Lung (tissue), 12 donors: ENCODE measurements around the gene KCTD18. TPM values are rescaled to one million over a fixed set of nuclear protein-coding genes. Genes with fewer than 3 reads are reported as not detected.

Source experiments
- ATAC-seq: fragments of 200-7000 bp; cut with Tn5 transposase; one replicate; pipeline ENCODE4 v1.9.1; 2020; ENCODE audit warnings: moderate number of reproducible peaks; ENCODE audit not compliant: insufficient read depth, low FRiP score
- DNase-seq, 3 donors: peaks; one replicate each; pipeline ENCODE4 v3.0.0-alpha.2; 2013 to 2017
- H3K27ac ChIP-seq, 2 donors: one replicate each; pipeline ENCODE4 v1.5.1; 2013; ENCODE audit warnings: mild to moderate bottlenecking in 2 of 2, moderate library complexity in 2 of 2, control low read depth in 1 of 2, inconsistent platforms in 1 of 2, low read depth in 1 of 2, low read length in 1 of 2
- H3K27me3 ChIP-seq, 3 donors: one replicate each; pipeline ENCODE4 v1.5.1; 2013; ENCODE audit warnings: low read length in 2 of 3; ENCODE audit not compliant: control insufficient read depth in 3 of 3, insufficient read depth in 3 of 3
- H3K36me3 ChIP-seq, 4 donors: one replicate each; pipeline ENCODE4 v1.5.1; 2013; ENCODE audit warnings: low read length in 4 of 4, mild to moderate bottlenecking in 1 of 4, moderate library complexity in 1 of 4; ENCODE audit not compliant: control insufficient read depth in 4 of 4, insufficient read depth in 4 of 4
- H3K4me1 ChIP-seq, 5 donors: one replicate each; pipeline ENCODE4 v1.5.1; 2013; ENCODE audit warnings: low read length in 5 of 5, mild to moderate bottlenecking in 2 of 5, moderate library complexity in 1 of 5; ENCODE audit not compliant: control insufficient read depth in 5 of 5, insufficient read depth in 5 of 5
- H3K4me3 ChIP-seq: one replicate; pipeline ENCODE4 v1.5.1; 2013; ENCODE audit warnings: mild to moderate bottlenecking, control low read depth, moderate library complexity
- H3K9ac ChIP-seq, 2 donors: one replicate each; pipeline ENCODE4 v1.5.1; 2013; ENCODE audit warnings: low read length in 2 of 2, control low read depth in 1 of 2; ENCODE audit not compliant: insufficient read depth in 1 of 2
- H3K9me3 ChIP-seq, 4 donors: one replicate each; pipeline ENCODE4 v1.5.1; 2013; ENCODE audit warnings: low read length in 3 of 4, mild to moderate bottlenecking in 1 of 4, moderate library complexity in 1 of 4; ENCODE audit not compliant: control insufficient read depth in 4 of 4, insufficient read depth in 3 of 4
- CTCF ChIP-seq: IDR thresholded peaks from 2 replicates; pipeline ENCODE4 v1.5.1; 2012; ENCODE audit warnings: mild to moderate bottlenecking; ENCODE audit errors: control extremely low read depth, extremely low read depth
- WGBS, 2 donors: extraction: QIAGEN DNeasy Blood & Tissue Kit; methylation state at CpG; one replicate each; pipeline ENCODE4 v1.1.7; 2013; 5-methylcytosine and 5-hydroxymethylcytosine counted together
- polyA plus RNA-seq, 2 donors: library from polyadenylated mRNA; stranded (reverse); fragments of 200-250 nt; gene quantifications; one replicate each; pipeline ENCODE4 v1.2.1, GENCODE V29; 2013
- total RNA-seq, 2 donors: library from RNA; depleted of rRNA in 1 of 2; stranded (reverse); fragments of >200 nt in 1 of 2; gene quantifications; one replicate each; pipeline ENCODE4 v1.2.1, GENCODE V29; 2014 to 2021
- donor health status: control.
- donor health status: control.
- donor health status: Bipolar disorder and iron deficiency.
- donor health status: healthy.
- donor health status: DM: yes; HTN: yes; CAD: no.

KCTD18 gene
- total and polyA plus RNA-seq, 4 donors = 6.8 to 21.6 (median 12.2) TPM

GRCh38 chr2:200525551-200525881, 15.6 kb upstream of the KCTD18 start:
- TF ChIP-seq CTCF = no peak
- Histone ChIP-seq H3K27ac (peak overlapping the region; percentile 49 to 63), H3K9me3 (no peaks in the 10 kb centered on the region), H3K27me3 (peaks cover 0 to 19% (median 13%) of the 10 kb centered on the region in 3 donors), H3K4me3 (peak overlapping the region; percentile 90), H3K36me3 (no peaks in the 10 kb centered on the region), H3K4me1 (peaks cover 0 to 15% (median 3%) of the 10 kb centered on the region in 5 donors), H3K9ac (peak overlapping the region in 1 of 2 donors; percentile 79)
- no peak for DNase-seq
- no peak for ATAC-seq
- WGBS, 2 donors = 23 to 29% methylated on average over 7 of the region's 7 CpGs

- TF ChIP-seq CTCF = no peak
- H3K4me1 ChIP-seq = peaks cover 0 to 15% (median 3%) of the 10 kb centered on the region in 5 donors
- ATAC-seq = no peak
- H3K36me3 ChIP-seq = no peaks in the 10 kb centered on the region
- H3K4me3 ChIP-seq = no peak overlapping the region
- DNase-seq = no peak
- H3K9me3 ChIP-seq = no peaks in the 10 kb centered on the region
- H3K9ac ChIP-seq = no peak overlapping the region
- no peak overlapping the region for H3K27ac ChIP-seq
- 88 to 90% methylated on average over 2 of the region's 2 CpGs for WGBS, 2 donors
- H3K27me3 ChIP-seq = peaks cover 0 to 19% (median 17%) of the 10 kb centered on the region in 3 donors
Measured at GRCh38 chr2:200525066-200525465, 15.2 kb upstream of the KCTD18 start.

- Histone ChIP-seq H3K27me3 (peaks cover 0 to 19% (median 17%) of the 10 kb centered on the region in 3 donors), H3K27ac (no peak overlapping the region), H3K4me3 (no peak overlapping the region), H3K9ac (no peak overlapping the region), H3K9me3 (no peaks in the 10 kb centered on the region), H3K36me3 (no peaks in the 10 kb centered on the region), H3K4me1 (peaks cover 0 to 15% (median 3%) of the 10 kb centered on the region in 5 donors)
- no peak for TF ChIP-seq CTCF
- WGBS, 2 donors = 85% methylated on average over 2 of the region's 2 CpGs
- ATAC-seq = no peak
- DNase-seq = no peak
Measured at GRCh38 chr2:200523604-200524003, 13.7 kb upstream of the KCTD18 start.

GRCh38 chr2:200523158-200523557, 13.3 kb upstream of the KCTD18 start:
- H3K4me3 ChIP-seq = no peak overlapping the region
- WGBS, 2 donors = 81 to 82% methylated on average over 3 of the region's 3 CpGs
- no peak overlapping the region for H3K27ac ChIP-seq
- no peaks in the 10 kb centered on the region for H3K9me3 ChIP-seq
- no peak overlapping the region for H3K9ac ChIP-seq
- peaks cover 0 to 19% (median 17%) of the 10 kb centered on the region in 3 donors for H3K27me3 ChIP-seq
- TF ChIP-seq CTCF = no peak
- H3K36me3 ChIP-seq = no peaks in the 10 kb centered on the region
- DNase-seq (no peak), ATAC-seq (no peak)
- H3K4me1 ChIP-seq = peaks cover 0 to 15% (median 3%) of the 10 kb centered on the region in 5 donors
